ENCODE measurements around the gene PDGFC. TPM values are rescaled to one million over a fixed set of nuclear protein-coding genes. Genes with fewer than 3 reads are reported as not detected.

PDGFC gene
- polyA plus RNA-seq, 3 donors, result 2.5 to 5.0 (median 4.9) TPM

- Mint-ChIP-seq H3K9me3 (no peaks in the 10 kb centered on the region), H3K27me3 (ENCODE audit: low read depth in 3 of 3) (peaks cover 0 to 4% (median 0%) of the 10 kb centered on the region in 3 donors), H3K27ac (no peak overlapping the region), H3K36me3 (no peaks in the 10 kb centered on the region), H3K4me1 (peaks cover 12% of the 10 kb centered on the region), H3K4me3 (no peak overlapping the region)
- intact Hi-C loops (cut with micrococcal nuclease), result loop anchor here in 1 of 2 donors (10.0 kb wide), 1 partner anchor 1011 kb away; no protein-coding TSS in a partner anchor
- H3K4me1 ChIP-seq (ENCODE audit: control insufficient read depth in 1 of 2, insufficient read depth in 2 of 2, low read length in 2 of 2), result peaks cover 8 to 11% of the 10 kb centered on the region in 2 donors
- no peak overlapping the region for H2AFZ ChIP-seq (ENCODE audit: insufficient read depth, low read depth, low read length, poor library complexity, severe bottlenecking)
- no CpG with 5 or more reads among the region's 2 CpGs for WGBS (ENCODE audit: insufficient coverage)
- no peaks in the 10 kb centered on the region for H3K79me2 ChIP-seq (ENCODE audit: insufficient read depth, low read length)
- H3K4me2 ChIP-seq (replicated peaks; ENCODE audit: extremely low read depth, low read length, poor library complexity, severe bottlenecking), result no peak overlapping the region
- DNase-seq, result no peak
- no peaks in the 10 kb centered on the region for H4K20me1 ChIP-seq (ENCODE audit: insufficient read depth, low read length)
- TF ChIP-seq CTCF (IDR thresholded peaks at IDR 0.05), result no peak
- no peaks in the 10 kb centered on the region for H3K36me3 ChIP-seq (replicated peaks in 1 of 2; ENCODE audit: control insufficient read depth in 1 of 2, insufficient read depth in 2 of 2, low read length in 2 of 2)
- H3K4me3 ChIP-seq (replicated peaks in 1 of 3; ENCODE audit: low read depth in 2 of 3, low read length in 3 of 3), result no peak overlapping the region
- H3K27me3 ChIP-seq (ENCODE audit: control insufficient read depth in 2 of 2, insufficient read depth in 2 of 2, low read length in 2 of 2), result no peaks in the 10 kb centered on the region
- no peak overlapping the region for H3K9ac ChIP-seq (ENCODE audit: insufficient read depth, low read length, poor library complexity, severe bottlenecking)
- H3K27ac ChIP-seq (ENCODE audit: low read depth in 1 of 2, low read length in 2 of 2), result no peak overlapping the region
- no peaks in the 10 kb centered on the region for H3K9me3 ChIP-seq (replicated peaks in 1 of 2; ENCODE audit: control insufficient read depth in 1 of 2, insufficient read depth in 1 of 2, low read length in 2 of 2)
Observed at GRCh38 chr4:156976147-156976546, 4.5 kb upstream of the PDGFC start.

GRCh38 chr4:156975686-156976085 is 4.1 kb upstream of the PDGFC start:
- H3K27me3 Mint-ChIP-seq (ENCODE audit: low read depth in 3 of 3), result peaks cover 0 to 4% (median 0%) of the 10 kb centered on the region in 3 donors
- intact Hi-C loops (cut with micrococcal nuclease), result loop anchor here in 1 of 2 donors (10.0 kb wide), 1 partner anchor 1011 kb away; no protein-coding TSS in a partner anchor

More at GRCh38 chr4:156975686-156976085, 4.1 kb upstream of the PDGFC start:
- Histone ChIP-seq H3K4me1 (ENCODE audit: control insufficient read depth in 1 of 2, insufficient read depth in 2 of 2, low read length in 2 of 2) (peaks cover 9 to 12% of the 10 kb centered on the region in 2 donors), H3K9ac (ENCODE audit: insufficient read depth, low read length, poor library complexity, severe bottlenecking) (no peak overlapping the region), H3K27ac (ENCODE audit: low read depth in 1 of 2, low read length in 2 of 2) (no peak overlapping the region), H3K4me3 (replicated peaks in 1 of 3; ENCODE audit: low read depth in 2 of 3, low read length in 3 of 3) (no peak overlapping the region), H4K20me1 (ENCODE audit: insufficient read depth, low read length) (no peaks in the 10 kb centered on the region), H3K9me3 (replicated peaks in 1 of 2; ENCODE audit: control insufficient read depth in 1 of 2, insufficient read depth in 1 of 2, low read length in 2 of 2) (no peaks in the 10 kb centered on the region), H3K36me3 (replicated peaks in 1 of 2; ENCODE audit: control insufficient read depth in 1 of 2, insufficient read depth in 2 of 2, low read length in 2 of 2) (no peaks in the 10 kb centered on the region), H3K4me2 (replicated peaks; ENCODE audit: extremely low read depth, low read length, poor library complexity, severe bottlenecking) (no peak overlapping the region), H2AFZ (ENCODE audit: insufficient read depth, low read depth, low read length, poor library complexity, severe bottlenecking) (no peak overlapping the region), H3K27me3 (ENCODE audit: control insufficient read depth in 2 of 2, insufficient read depth in 2 of 2, low read length in 2 of 2) (no peaks in the 10 kb centered on the region), H3K79me2 (ENCODE audit: insufficient read depth, low read length) (no peaks in the 10 kb centered on the region)
- Mint-ChIP-seq H3K36me3 (no peaks in the 10 kb centered on the region), H3K9me3 (no peaks in the 10 kb centered on the region), H3K4me1 (peaks cover 13% of the 10 kb centered on the region), H3K4me3 (no peak overlapping the region), H3K27ac (no peak overlapping the region)
- no CpG with 5 or more reads among the region's 2 CpGs for WGBS (ENCODE audit: insufficient coverage)
- DNase-seq, result no peak
- no peak for TF ChIP-seq CTCF (IDR thresholded peaks at IDR 0.05)

All from CD14-positive monocyte (primary cell).